GM12872 (cell line): ENCODE measurements around the gene ATAD3B.

Source experiments
- CTCF ChIP-seq: IDR thresholded peaks from 3 replicates; pipeline ENCODE4 v1.5.1; 2011; ENCODE audit warnings: low read depth, mild to moderate bottlenecking, low read length, moderate library complexity; ENCODE audit not compliant: insufficient read depth

ATAD3B gene

GRCh38 chr1:1517973-1518620 is 46.5 kb downstream of the ATAD3B start:
- TF ChIP-seq CTCF, result no peak

- TF ChIP-seq CTCF, result no peak
Observed at GRCh38 chr1:1521331-1521730, 49.8 kb downstream of the ATAD3B start.

GRCh38 chr1:1527092-1527816 is 55.7 kb downstream of the ATAD3B start:
- no peak for TF ChIP-seq CTCF

- TF ChIP-seq CTCF, result no peak
Observed at GRCh38 chr1:1528301-1529267, 57.0 kb downstream of the ATAD3B start.

- TF ChIP-seq CTCF, result no peak
Observed at GRCh38 chr1:1529321-1529720, 57.8 kb downstream of the ATAD3B start.

- TF ChIP-seq CTCF, result no peak
Observed at GRCh38 chr1:1529936-1530335, 58.4 kb downstream of the ATAD3B start.

- no peak for TF ChIP-seq CTCF
Observed at GRCh38 chr1:1531947-1532346, 60.4 kb downstream of the ATAD3B start.
